HepG2 (cell line): ENCODE measurements around the gene MBTPS2. TPM values are rescaled to one million over a fixed set of nuclear protein-coding genes. Genes with fewer than 3 reads are reported as not detected.
A peak's percentile ranks its signal among the peaks of the same experiment; 100 is the strongest.

ENCODE experiments used
- ATAC-seq: fragments of 200-7000 bp; cut with Tn5 transposase; 3 replicates; pipeline ENCODE4 v1.9.1; 2020; ENCODE audit warnings: mild to moderate bottlenecking, moderate library complexity
- BruUV-seq: library from RNA; stranded (reverse); fragments of 400-500 nt; replicated peaks from 2 replicates; lab custom pipeline; 2021; lab: Mats Ljungman, UMichigan
- CTCF ChIA-PET: fragments of 300-600 bp; formaldehyde crosslinking; extraction: SDS; loops from one replicate; lab custom pipeline; 2021; ENCODE audit warnings: low total read pairs, inconsistent platforms, low intra/inter-chr PET ratio; lab: Yijun Ruan, JAX
- POLR2A ChIA-PET: fragments of 350-600 bp; sonication (Branson Sonifier 250); formaldehyde crosslinking; loops from one replicate; lab custom pipeline; 2020; ENCODE audit warnings: antibody characterized with exemption, inconsistent platforms; lab: Yijun Ruan, JAX
- DNase-seq: peaks from one replicate; pipeline ENCODE4 v3.0.0-alpha.2; 2015; ENCODE audit warnings: low spot score
- FAIRE-seq: peaks from 3 replicates; lab custom pipeline; 2011; peaks lifted over from hg19 to GRCh38; lab: Jason Lieb, UNC
- H2AFZ ChIP-seq: one replicate; pipeline ENCODE4 v1.6.1; 2011; ENCODE audit warnings: low read length, inconsistent platforms
- H3K27ac ChIP-seq: fragments of 300-600 bp; 3 replicates; pipeline ENCODE4 v1.8.0; 2011; ENCODE audit warnings: mixed run types, mild to moderate bottlenecking, mixed read lengths, low read length, inconsistent platforms; ENCODE audit not compliant: insufficient read depth; ENCODE audit errors: extremely low read length
- H3K27me3 ChIP-seq, 2 experiments: fragments of 200-600 bp in 1 of 2; 2 replicates in 1 of 2; 3 replicates in 1 of 2; pipeline versions ENCODE4 v1.6.0 to v1.8.0; 2011; ENCODE audit warnings: low read length in 2 of 2, mild to moderate bottlenecking in 2 of 2, moderate library complexity in 2 of 2, inconsistent platforms in 1 of 2; ENCODE audit not compliant: insufficient read depth in 2 of 2, control insufficient read depth in 1 of 2
- H3K36me3 ChIP-seq, 2 experiments: fragments of 200-600 bp in 1 of 2; replicated peaks in 1 of 2; 2 replicates in 1 of 2; 3 replicates in 1 of 2; pipeline versions ENCODE4 v1.5.1 to v1.8.0; 2011; ENCODE audit warnings: low read length in 2 of 2, inconsistent platforms in 1 of 2; ENCODE audit not compliant: insufficient read depth in 2 of 2, control insufficient read depth in 1 of 2
- H3K4me1 ChIP-seq: 2 replicates; pipeline ENCODE4 v1.5.1; 2012; ENCODE audit warnings: low read length, inconsistent platforms; ENCODE audit not compliant: insufficient read depth
- H3K4me2 ChIP-seq: 2 replicates; pipeline ENCODE4 v1.6.0; 2011; ENCODE audit warnings: low read depth, low read length, inconsistent platforms
- H3K4me3 ChIP-seq, 3 experiments: fragments of 200-600 bp in 1 of 3; sonication (generic), shearing (Covaris generic) in 1 of 3; replicated peaks in 1 of 3; 2 replicates each; pipeline ENCODE4 v1.5.1; 2011 to 2016; ENCODE audit warnings: low read length in 3 of 3, inconsistent platforms in 2 of 3, low read depth in 2 of 3, mild to moderate bottlenecking in 2 of 3, control low read depth in 1 of 3, mixed read lengths in 1 of 3; ENCODE audit not compliant: insufficient read depth in 1 of 3
- H3K79me2 ChIP-seq: one replicate; pipeline ENCODE4 v1.6.1; 2011; ENCODE audit warnings: low read length, inconsistent platforms; ENCODE audit not compliant: insufficient read depth
- H3K9ac ChIP-seq: 2 replicates; pipeline ENCODE4 v1.6.0; 2011; ENCODE audit warnings: mild to moderate bottlenecking, low read depth, low read length, inconsistent platforms; ENCODE audit not compliant: insufficient read depth
- H3K9me3 ChIP-seq: 2 replicates; pipeline ENCODE4 v1.5.1; 2012; ENCODE audit warnings: mild to moderate bottlenecking, low read length
- H4K20me1 ChIP-seq: 2 replicates; pipeline ENCODE4 v1.6.0; 2011; ENCODE audit warnings: inconsistent platforms, mild to moderate bottlenecking, low read length, moderate library complexity; ENCODE audit not compliant: insufficient read depth
- BCL6 ChIP-seq: IDR thresholded peaks from 2 replicates; pipeline ENCODE4 v1.6.1; 2016; ENCODE audit warnings: missing genetic modification reagents, missing compliant biosample characterization
- FOSL2 ChIP-seq: sonication (generic); formaldehyde crosslinking; IDR thresholded peaks from 2 replicates; pipeline ENCODE4 v1.4.0; 2020; ENCODE audit warnings: missing genetic modification reagents
- FOXK2 ChIP-seq: fragments of 450-650 bp; IDR thresholded peaks from 2 replicates; pipeline ENCODE4 v1.6.1; 2016
- KDM1A ChIP-seq: IDR thresholded peaks from 2 replicates; pipeline ENCODE4 v1.6.1; 2016; ENCODE audit warnings: missing compliant biosample characterization
- NFE2L2 ChIP-seq: fragments of 150-350 bp; IDR thresholded peaks from 2 replicates; pipeline ENCODE4 v1.6.1; 2014; ENCODE audit warnings: low read length
- ONECUT2 ChIP-seq: sonication (generic); formaldehyde crosslinking; IDR thresholded peaks from 2 replicates; pipeline ENCODE4 v1.4.0; 2020; ENCODE audit warnings: missing genetic modification reagents
- RBM39 ChIP-seq: fragments of 200-400 bp; formaldehyde crosslinking; IDR thresholded peaks from one replicate; pipeline ENCODE4 v1.6.1; 2018; ENCODE audit warnings: antibody characterized with exemption, mild to moderate bottlenecking, low read depth, low read length; ENCODE audit not compliant: poor library complexity, severe bottlenecking
- RNF2 ChIP-seq: fragments of 450-650 bp; conservative IDR thresholded peaks from 2 replicates; pipeline ENCODE4 v1.6.1; 2016; ENCODE audit warnings: low read depth
- SOX6 ChIP-seq, 2 experiments: fragments of 450-650 bp in 1 of 2; sonication (generic) in 1 of 2; formaldehyde crosslinking in 1 of 2; IDR thresholded peaks; 2 replicates each; pipeline versions ENCODE4 v1.4.0 to v1.6.1; 2017 to 2020; ENCODE audit warnings: antibody characterized with exemption in 1 of 2, mild to moderate bottlenecking in 1 of 2, missing genetic modification reagents in 1 of 2
- TEAD3 ChIP-seq: optimal IDR thresholded peaks from 2 replicates; pipeline ENCODE3; 2016; ENCODE audit warnings: borderline replicate concordance
- THAP11 ChIP-seq: IDR thresholded peaks from 2 replicates; pipeline ENCODE4 v1.6.1; 2016; ENCODE audit warnings: missing biosample characterization, missing genetic modification reagents
- ZGPAT ChIP-seq: IDR thresholded peaks from 2 replicates; pipeline ENCODE4 v1.6.1; 2016; ENCODE audit warnings: mild to moderate bottlenecking
- ZNF33A ChIP-seq: sonication (generic); formaldehyde crosslinking; IDR thresholded peaks from 2 replicates; pipeline ENCODE4 v1.5.1; 2020; ENCODE audit warnings: missing genetic modification reagents, mild to moderate bottlenecking, moderate library complexity, borderline replicate concordance
- ZNF33B ChIP-seq: sonication (generic); formaldehyde crosslinking; IDR thresholded peaks from 2 replicates; pipeline ENCODE4 v1.5.1; 2020; ENCODE audit warnings: mild to moderate bottlenecking, missing genetic modification reagents
- ZNF616 ChIP-seq: sonication (generic); formaldehyde crosslinking; IDR thresholded peaks from 2 replicates; pipeline ENCODE4 v1.5.0; 2020; ENCODE audit warnings: low read depth, mild to moderate bottlenecking, missing genetic modification reagents
- ZNF639 ChIP-seq: conservative IDR thresholded peaks from 2 replicates; pipeline ENCODE4 v1.6.1; 2018; ENCODE audit warnings: missing genetic modification reagents
- WGBS: methylation state at CpG from one replicate; pipeline ENCODE4 v1.1.6; 2017; ENCODE audit warnings: low lambda C conversion rate; 5-methylcytosine and 5-hydroxymethylcytosine counted together
- in situ Hi-C: cut with HindIII; loops from 2 replicates; pipeline ENCODE4 v1.10.0; 2017; ENCODE audit warnings: low pct_unique_long_range_greater_than_20kb; ENCODE audit not compliant: extremely low pct_ligation_motif_present
- intact Hi-C: fragments of 100-400 bp; cut with micrococcal nuclease; formaldehyde crosslinking; loops from one replicate; pipeline ENCODE4 v1.10.0; 2022; ENCODE audit not compliant: unreplicated experiment
- polyA plus RNA-seq, 8 experiments: library from polyadenylated mRNA; depleted of rRNA in 3 of 8; stranded (reverse) in 7 of 8; unstranded in 1 of 8; fragments of >200 nt; fragmentation: Illumina TruSeq in 4 of 8; extraction: Trizol in 4 of 8; gene quantifications; 2 replicates each; pipeline versions ENCODE4 v1.2.1 to v1.2.3, GENCODE V29; 2011 to 2016; ENCODE audit warnings: low read depth in 4 of 8, missing spikeins in 1 of 8, mixed read lengths in 1 of 8; ENCODE audit not compliant: insufficient read depth in 1 of 8
- total RNA-seq, 5 experiments: library from RNA; depleted of rRNA; stranded (reverse); fragments of >200 nt; fragmentation: Illumina TruSeq; extraction: Trizol; gene quantifications; 2 replicates each; pipeline ENCODE4 v1.2.3, GENCODE V29; 2016; ENCODE audit warnings: low read depth in 1 of 5

The MBTPS2 gene
- total and polyA plus RNA-seq, 2 of the 13 experiments (the other 11 are each of a cell fraction or from before 2014, with no cell fraction given) = 5.7 to 14.4 TPM

- TF ChIP-seq ZNF639 (CRISPR knock-in tag) (no peak), FOXK2 (no peak), ZNF616 (CRISPR knock-in tag) (no peak), THAP11 (CRISPR knock-in tag) (peak; percentile 92), ZGPAT (CRISPR knock-in tag) (peak; percentile 79), RBM39 (no peak)
Observed at GRCh38 chrX:21839334-21840192, at the start of gene MBTPS2 (continued).

GRCh38 chrX:21798677-21799219 lies 40.7 kb upstream of the MBTPS2 start:
- ATAC-seq (peak; percentile 90), DNase-seq (peak; percentile 66), FAIRE-seq (peak; percentile 61)
- Histone ChIP-seq H2AFZ (no peak overlapping the region), H3K27me3 (no peaks in the 10 kb centered on the region), H3K27ac (no peak overlapping the region), H4K20me1 (no peaks in the 10 kb centered on the region), H3K4me2 (peak overlapping the region; percentile 36), H3K79me2 (no peaks in the 10 kb centered on the region), H3K9ac (no peak overlapping the region), H3K4me3 (no peak overlapping the region), H3K36me3 (no peaks in the 10 kb centered on the region), H3K4me1 (peaks cover 40% of the 10 kb centered on the region), H3K9me3 (no peaks in the 10 kb centered on the region)
- intact Hi-C loops = loop anchor here (5.0 kb wide), 1 partner anchor 34 kb away; no protein-coding TSS in a partner anchor
- POLR2A ChIA-PET = interaction anchor here (1.0 kb wide), 2 partner anchors 28 to 40 kb away, joined by 5 to 7 read pairs; partner anchors contain the start of gene MBTPS2
- CTCF ChIA-PET = no interaction called here
- BruUV-seq = no TSS peak
- in situ Hi-C loops = no loop called here
- 1% methylated on average over 6 of the region's 6 CpGs for WGBS
- TF ChIP-seq SOX6 (IDR thresholded peaks at IDR 0.05) (no peak), SOX6 (CRISPR knock-in tag; IDR thresholded peaks at IDR 0.05) (peak; percentile 32), ZNF33A (no peak), TEAD3 (CRISPR knock-in tag) (peak; percentile 20), KDM1A (CRISPR knock-in tag) (no peak), ZNF33B (no peak), RNF2 (no peak), FOSL2 (CRISPR knock-in tag) (peak; percentile 48; the same call in 1 of the 2 replicates), BCL6 (CRISPR knock-in tag) (peak; percentile 98), ONECUT2 (peak; percentile 85), NFE2L2 (no peak)
